Endodermal cell (in vitro differentiated cells): ENCODE measurements around the gene RASSF4. TPM values are rescaled to one million over a fixed set of nuclear protein-coding genes. Genes with fewer than 3 reads are reported as not detected.

Experiments used
- DNase-seq: peaks from one replicate; pipeline ENCODE4 v3.0.0-alpha.2; 2017
- H3K27ac ChIP-seq: 2 replicates; pipeline ENCODE4 v1.5.1; 2013; ENCODE audit warnings: mild to moderate bottlenecking, low read depth, low read length, moderate library complexity
- H3K27me3 ChIP-seq: 2 replicates; pipeline ENCODE4 v1.6.1; 2013; ENCODE audit warnings: mild to moderate bottlenecking, low read length, moderate library complexity; ENCODE audit not compliant: insufficient read depth, control insufficient read depth, poor library complexity, severe bottlenecking
- H3K36me3 ChIP-seq: 2 replicates; pipeline ENCODE4 v1.7.0; 2013; ENCODE audit warnings: mild to moderate bottlenecking, low read length, moderate library complexity; ENCODE audit not compliant: control insufficient read depth, insufficient read depth
- H3K4me1 ChIP-seq: one replicate; pipeline ENCODE4 v1.7.0; 2013; ENCODE audit warnings: low read length; ENCODE audit not compliant: control insufficient read depth, insufficient read depth
- H3K4me3 ChIP-seq: 2 replicates; pipeline ENCODE4 v1.5.1; 2013; ENCODE audit warnings: mild to moderate bottlenecking, low read length, moderate library complexity
- H3K9ac ChIP-seq: 2 replicates; pipeline ENCODE4 v1.6.1; 2013; ENCODE audit warnings: mild to moderate bottlenecking, low read length, moderate library complexity; ENCODE audit not compliant: poor library complexity, severe bottlenecking; ENCODE audit errors: extremely low read depth
- H3K9me3 ChIP-seq: 2 replicates; pipeline ENCODE4 v1.6.1; 2013; ENCODE audit warnings: mild to moderate bottlenecking, low read length, moderate library complexity; ENCODE audit not compliant: control insufficient read depth
- H3K27ac Mint-ChIP-seq: 2 replicates; pipeline ENCODE4 v1.8.0; 2020; ENCODE audit warnings: mixed read lengths
- H3K27me3 Mint-ChIP-seq: 2 replicates; pipeline ENCODE4 v1.8.0; 2021; ENCODE audit warnings: mild to moderate bottlenecking, mixed read lengths; ENCODE audit not compliant: insufficient read depth
- H3K36me3 Mint-ChIP-seq: 2 replicates; pipeline ENCODE4 v1.8.0; 2020; ENCODE audit warnings: low read depth, mixed read lengths
- H3K4me1 Mint-ChIP-seq: 2 replicates; pipeline ENCODE4 v1.8.0; 2020; ENCODE audit warnings: mixed read lengths
- H3K4me3 Mint-ChIP-seq: 2 replicates; pipeline ENCODE4 v1.8.0; 2020; ENCODE audit warnings: mild to moderate bottlenecking, moderate library complexity, mixed read lengths
- H3K9me3 Mint-ChIP-seq: 2 replicates; pipeline ENCODE4 v1.8.0; 2020; ENCODE audit warnings: mild to moderate bottlenecking, mixed read lengths
- whole genome bisulfite sequencing, 2 experiments: methylation state at CpG; one replicate each; pipeline versions ENCODE4 v1.1.5 to v1.1.7; 2013; ENCODE audit warnings: missing lambda C conversion rate in 2 of 2, mixed read lengths in 1 of 2; ENCODE audit not compliant: insufficient coverage in 1 of 2, insufficient read length in 1 of 2; 5-methylcytosine and 5-hydroxymethylcytosine counted together
- total RNA-seq, 2 donors: library from RNA; stranded (reverse); fragmentation: NEBNext Ultra II Directional in 1 of 2; extraction: Animal tissue kit (Norgen Biotek cat#: 25700) in 1 of 2; gene quantifications; 2 replicates in 1 of 2; 3 replicates in 1 of 2; pipeline ENCODE4 v1.2.1, GENCODE V29; 2021
- TF ChIP-seq, protein P1 (sequence below): fragments of 200-600 bp; sonication (generic); conservative IDR thresholded peaks from 2 replicates; pipeline ENCODE4 v1.5.0; 2021; ENCODE audit warnings: antibody characterized with exemption, mild to moderate bottlenecking

Gene RASSF4
- total RNA-seq, 2 donors from 2014 or later, result 5.2 to 14.1 TPM

DNA sequence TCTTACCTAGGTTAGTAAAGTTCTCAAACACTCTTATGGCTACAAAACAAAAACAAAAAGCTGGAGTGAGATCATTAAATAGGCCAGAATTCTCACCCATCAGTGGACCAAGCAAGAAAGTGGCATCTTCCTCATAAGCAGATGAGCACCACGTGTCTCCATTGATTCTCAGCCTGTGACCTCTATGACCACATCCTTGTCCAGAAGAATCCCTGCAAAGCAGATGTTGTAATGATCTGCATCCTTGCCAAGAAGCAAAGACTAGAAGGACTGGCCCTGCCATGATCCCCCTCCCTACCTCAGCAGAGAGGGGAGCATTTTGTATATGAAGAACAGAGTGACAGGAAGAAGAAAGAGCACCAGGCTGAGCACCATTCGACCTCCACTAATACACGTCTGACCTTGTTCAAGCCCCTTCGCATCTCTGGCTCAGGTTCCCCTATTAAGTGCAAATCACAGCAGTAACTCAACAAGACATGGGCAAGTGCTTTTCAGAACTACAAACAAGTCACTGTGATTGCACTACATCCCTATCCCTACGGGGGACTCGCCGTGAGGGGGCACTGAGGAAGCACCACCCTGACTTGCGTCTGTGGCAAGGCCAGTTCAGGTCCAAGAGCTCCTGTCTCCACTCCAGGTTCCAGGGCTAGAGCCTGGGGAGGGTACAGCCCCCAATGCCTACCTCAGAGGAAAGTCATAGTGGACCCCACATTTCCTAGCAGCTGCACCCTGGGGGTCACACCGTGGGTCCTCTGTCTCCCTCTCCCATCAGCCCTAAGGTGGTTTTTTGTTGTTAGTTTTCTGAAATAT is 22.2 kb upstream of the RASSF4 start:
- Mint-ChIP-seq H3K9me3 (no peaks in the 10 kb centered on the region), H3K27ac (no peak overlapping the region), H3K36me3 (no peaks in the 10 kb centered on the region), H3K27me3 (peaks cover 12% of the 10 kb centered on the region), H3K4me1 (peaks cover 11% of the 10 kb centered on the region), H3K4me3 (no peak overlapping the region)
- no peaks in the 10 kb centered on the region for H3K9me3 ChIP-seq
- H3K4me3 ChIP-seq, result no peak overlapping the region
- no peak overlapping the region for H3K9ac ChIP-seq
- H3K4me1 ChIP-seq, result no peaks in the 10 kb centered on the region
- peaks cover 4% of the 10 kb centered on the region for H3K27me3 ChIP-seq
- H3K36me3 ChIP-seq, result no peaks in the 10 kb centered on the region
- DNase-seq, result no peak
- no peak overlapping the region for H3K27ac ChIP-seq
- 93 to 94% methylated on average over 8 of the region's 9 CpGs for WGBS, 2 experiments
- TF ChIP-seq, protein P1, sequence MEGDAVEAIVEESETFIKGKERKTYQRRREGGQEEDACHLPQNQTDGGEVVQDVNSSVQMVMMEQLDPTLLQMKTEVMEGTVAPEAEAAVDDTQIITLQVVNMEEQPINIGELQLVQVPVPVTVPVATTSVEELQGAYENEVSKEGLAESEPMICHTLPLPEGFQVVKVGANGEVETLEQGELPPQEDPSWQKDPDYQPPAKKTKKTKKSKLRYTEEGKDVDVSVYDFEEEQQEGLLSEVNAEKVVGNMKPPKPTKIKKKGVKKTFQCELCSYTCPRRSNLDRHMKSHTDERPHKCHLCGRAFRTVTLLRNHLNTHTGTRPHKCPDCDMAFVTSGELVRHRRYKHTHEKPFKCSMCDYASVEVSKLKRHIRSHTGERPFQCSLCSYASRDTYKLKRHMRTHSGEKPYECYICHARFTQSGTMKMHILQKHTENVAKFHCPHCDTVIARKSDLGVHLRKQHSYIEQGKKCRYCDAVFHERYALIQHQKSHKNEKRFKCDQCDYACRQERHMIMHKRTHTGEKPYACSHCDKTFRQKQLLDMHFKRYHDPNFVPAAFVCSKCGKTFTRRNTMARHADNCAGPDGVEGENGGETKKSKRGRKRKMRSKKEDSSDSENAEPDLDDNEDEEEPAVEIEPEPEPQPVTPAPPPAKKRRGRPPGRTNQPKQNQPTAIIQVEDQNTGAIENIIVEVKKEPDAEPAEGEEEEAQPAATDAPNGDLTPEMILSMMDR, result no peak

DNA sequence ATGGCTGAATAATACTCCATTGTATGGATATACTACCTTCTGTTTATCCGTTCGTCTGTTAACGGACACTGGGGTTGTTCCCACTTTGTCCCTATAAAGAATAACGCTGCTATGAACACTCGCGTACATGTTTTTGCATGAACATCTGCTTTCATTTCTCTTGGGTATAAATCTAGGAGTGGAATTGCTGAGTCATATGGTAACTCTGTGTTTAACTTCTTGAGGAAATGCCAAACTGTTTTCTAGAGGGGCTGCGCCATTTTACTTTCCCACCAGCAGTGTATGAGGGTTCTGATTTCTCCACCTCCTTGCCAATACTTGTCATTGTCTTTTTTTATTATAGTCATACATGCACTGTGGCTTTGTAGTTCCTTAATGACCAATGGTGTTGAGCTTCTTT is 20.6 kb upstream of the RASSF4 start:
- Histone ChIP-seq H3K9me3 (peaks cover under 1% of the 10 kb centered on the region), H3K4me1 (no peaks in the 10 kb centered on the region), H3K4me3 (no peak overlapping the region), H3K27ac (no peak overlapping the region), H3K9ac (no peak overlapping the region), H3K36me3 (no peaks in the 10 kb centered on the region), H3K27me3 (peaks cover 4% of the 10 kb centered on the region)
- H3K27me3 Mint-ChIP-seq, result peaks cover 12% of the 10 kb centered on the region
- WGBS, 2 experiments, result 88 to 95% methylated on average over 7 of the region's 7 CpGs
- peaks cover 11% of the 10 kb centered on the region for H3K4me1 Mint-ChIP-seq
- no peak overlapping the region for H3K27ac Mint-ChIP-seq
- H3K4me3 Mint-ChIP-seq, result no peak overlapping the region
- no peaks in the 10 kb centered on the region for H3K36me3 Mint-ChIP-seq
- TF ChIP-seq, protein P1, result no peak
- DNase-seq, result no peak
- H3K9me3 Mint-ChIP-seq, result peaks cover under 1% of the 10 kb centered on the region

DNA sequence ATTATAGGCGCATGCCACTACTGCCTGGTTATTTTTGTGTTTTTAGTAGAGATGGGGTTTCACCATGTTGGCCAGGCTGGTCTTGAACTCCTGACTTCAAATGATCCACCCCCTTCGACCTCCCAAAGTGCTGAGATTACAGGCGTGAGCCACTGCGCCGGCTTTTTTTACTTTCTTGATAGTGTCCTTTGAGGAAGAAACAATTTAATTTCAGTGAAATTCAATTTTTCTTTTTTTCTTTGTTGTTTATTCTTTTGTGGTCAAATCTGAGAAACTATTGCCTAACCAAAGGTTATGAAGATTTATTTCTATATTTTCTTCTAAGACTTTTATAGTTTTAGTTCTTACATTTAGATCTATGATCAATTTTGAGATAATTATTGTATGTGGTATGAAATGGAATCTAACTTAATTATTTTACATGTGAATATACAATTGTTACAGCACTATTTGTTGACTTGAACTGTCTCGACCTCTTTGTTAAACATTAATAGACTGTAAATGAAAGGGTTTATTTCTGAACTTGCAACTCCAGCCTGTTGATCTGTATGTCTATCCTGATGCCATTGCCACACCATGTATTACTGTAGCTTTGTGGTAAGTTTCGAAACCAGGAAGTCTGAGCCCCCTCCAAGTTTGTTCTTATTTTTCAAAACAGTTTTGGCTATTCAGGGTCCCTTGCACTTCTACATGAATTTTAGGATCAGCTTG is 19.8 kb upstream of the RASSF4 start:
- 93 to 100% methylated on average over 2 to 7 of the region's 7 CpGs for whole genome bisulfite sequencing, 2 experiments
- no peak overlapping the region for H3K27ac Mint-ChIP-seq
- no peaks in the 10 kb centered on the region for H3K36me3 ChIP-seq
- H3K4me1 Mint-ChIP-seq, result peaks cover 11% of the 10 kb centered on the region
- H3K4me3 Mint-ChIP-seq, result no peak overlapping the region
- H3K4me3 ChIP-seq, result no peak overlapping the region
- H3K9me3 Mint-ChIP-seq, result peaks cover 9% of the 10 kb centered on the region
- H3K27me3 ChIP-seq, result no peaks in the 10 kb centered on the region
- H3K27ac ChIP-seq, result no peak overlapping the region
- DNase-seq, result no peak
- peaks cover 5% of the 10 kb centered on the region for H3K27me3 Mint-ChIP-seq
- no peak overlapping the region for H3K9ac ChIP-seq
- no peaks in the 10 kb centered on the region for H3K4me1 ChIP-seq
- peaks cover 2% of the 10 kb centered on the region for H3K36me3 Mint-ChIP-seq
- TF ChIP-seq, protein P1, result no peak
- H3K9me3 ChIP-seq, result peaks cover 9% of the 10 kb centered on the region
